Measurements from ENCODE around the gene ADAMTS18.

- TF ChIP-seq, protein P1, sequence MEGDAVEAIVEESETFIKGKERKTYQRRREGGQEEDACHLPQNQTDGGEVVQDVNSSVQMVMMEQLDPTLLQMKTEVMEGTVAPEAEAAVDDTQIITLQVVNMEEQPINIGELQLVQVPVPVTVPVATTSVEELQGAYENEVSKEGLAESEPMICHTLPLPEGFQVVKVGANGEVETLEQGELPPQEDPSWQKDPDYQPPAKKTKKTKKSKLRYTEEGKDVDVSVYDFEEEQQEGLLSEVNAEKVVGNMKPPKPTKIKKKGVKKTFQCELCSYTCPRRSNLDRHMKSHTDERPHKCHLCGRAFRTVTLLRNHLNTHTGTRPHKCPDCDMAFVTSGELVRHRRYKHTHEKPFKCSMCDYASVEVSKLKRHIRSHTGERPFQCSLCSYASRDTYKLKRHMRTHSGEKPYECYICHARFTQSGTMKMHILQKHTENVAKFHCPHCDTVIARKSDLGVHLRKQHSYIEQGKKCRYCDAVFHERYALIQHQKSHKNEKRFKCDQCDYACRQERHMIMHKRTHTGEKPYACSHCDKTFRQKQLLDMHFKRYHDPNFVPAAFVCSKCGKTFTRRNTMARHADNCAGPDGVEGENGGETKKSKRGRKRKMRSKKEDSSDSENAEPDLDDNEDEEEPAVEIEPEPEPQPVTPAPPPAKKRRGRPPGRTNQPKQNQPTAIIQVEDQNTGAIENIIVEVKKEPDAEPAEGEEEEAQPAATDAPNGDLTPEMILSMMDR (IDR thresholded peaks at IDR 0.05) = no peak
- TF ChIP-seq EP300 (IDR thresholded peaks at IDR 0.05; ENCODE audit: low read depth) = no peak
Observed at GRCh38 chr16:77375396-77375795, 59.4 kb downstream of the ADAMTS18 start.
